ENCODE data around the gene BACH2. TPM values are rescaled to one million over a fixed set of nuclear protein-coding genes. Genes with fewer than 3 reads are reported as not detected.
A peak's percentile ranks its signal among the peaks of the same experiment; 100 is the strongest.
"Not testable (repeated sequence)": the region's sequence is repeated elsewhere in the genome, so short reads cannot be mapped to it uniquely, and the experiment has no call there.

Gene BACH2
- total and polyA plus RNA-seq, 7 donors, result under 0.01 to 5.6 (median 1.4) TPM

- Histone ChIP-seq H3K27ac (no peak overlapping the region), H3K36me3 (no peaks in the 10 kb centered on the region), H3K9me3 (no peaks in the 10 kb centered on the region), H3K4me3 (no peak overlapping the region), H3K27me3 (no peaks in the 10 kb centered on the region), H3K4me1 (peaks cover 0 to 7% (median 1%) of the 10 kb centered on the region in 4 donors)
- intact Hi-C loops (cut with DNase I), result no loop called here
- DNase-seq, result no peak
- TF ChIP-seq POLR2AphosphoS5 (IDR thresholded peaks at IDR 0.05) (no peak), CTCF (IDR thresholded peaks at IDR 0.05) (no peak), EP300 (IDR thresholded peaks at IDR 0.05) (no peak), POLR2A (IDR thresholded peaks at IDR 0.05) (no peak)
- 82 to 87% methylated on average over 3 of the region's 3 CpGs for WGBS, 2 donors
Observed at GRCh38 chr6:89974834-89975233, 321.8 kb downstream of the BACH2 start.

- no peak for DNase-seq
- intact Hi-C loops (cut with DNase I), result no loop called here
- Histone ChIP-seq H3K9me3 (no peaks in the 10 kb centered on the region), H3K27ac (no peak overlapping the region), H3K27me3 (no peaks in the 10 kb centered on the region), H3K4me3 (no peak overlapping the region), H3K36me3 (no peaks in the 10 kb centered on the region), H3K4me1 (peaks cover 0 to 3% (median 0%) of the 10 kb centered on the region in 4 donors)
- TF ChIP-seq POLR2AphosphoS5 (IDR thresholded peaks at IDR 0.05), result no peak
- TF ChIP-seq CTCF (IDR thresholded peaks at IDR 0.05), result no peak
- TF ChIP-seq POLR2A (IDR thresholded peaks at IDR 0.05), result no peak
- TF ChIP-seq EP300 (IDR thresholded peaks at IDR 0.05), result no peak
- WGBS, 2 donors, result 92 to 96% methylated on average over 9 of the region's 9 CpGs
Observed at GRCh38 chr6:89972025-89972381, 324.6 kb downstream of the BACH2 start.

GRCh38 chr6:89971338-89972024, 325.2 kb downstream of the BACH2 start:
- H3K27ac ChIP-seq, DNase-seq, H3K4me1 ChIP-seq, H3K27me3 ChIP-seq, H3K9me3 ChIP-seq, H3K4me3 ChIP-seq, H3K36me3 ChIP-seq: not testable (repeated sequence)
- intact Hi-C loops (cut with DNase I), result loop anchor here (2.0 kb wide), 1 partner anchor 323 kb away; no protein-coding TSS in a partner anchor
- WGBS, 2 donors, result 87 to 89% methylated on average over 9 of the region's 9 CpGs

- intact Hi-C loops (cut with DNase I), result loop anchor here (1.0 to 2.0 kb wide), 3 partner anchors 324 to 509 kb away; no protein-coding TSS in a partner anchor
- Histone ChIP-seq H3K4me3 (no peak overlapping the region), H3K36me3 (no peaks in the 10 kb centered on the region), H3K9me3 (no peaks in the 10 kb centered on the region), H3K4me1 (peaks cover 0 to 3% (median 0%) of the 10 kb centered on the region in 4 donors), H3K27me3 (no peaks in the 10 kb centered on the region), H3K27ac (no peak overlapping the region)
- no peak for TF ChIP-seq POLR2A (IDR thresholded peaks at IDR 0.05)
- peak; percentile 17 to 56 (median 56) for TF ChIP-seq CTCF (IDR thresholded peaks at IDR 0.05)
- WGBS, 2 donors, result 25 to 44% methylated on average over 8 of the region's 8 CpGs
- DNase-seq, result no peak
Observed at GRCh38 chr6:89970609-89971337, 325.9 kb downstream of the BACH2 start.

- Histone ChIP-seq H3K4me3 (no peak overlapping the region), H3K27ac (no peak overlapping the region), H3K4me1 (peaks cover 0 to 3% (median 0%) of the 10 kb centered on the region in 4 donors), H3K27me3 (no peaks in the 10 kb centered on the region), H3K9me3 (no peaks in the 10 kb centered on the region), H3K36me3 (no peaks in the 10 kb centered on the region)
- no peak for DNase-seq
- WGBS, 2 donors, result 72 to 90% methylated on average over 7 of the region's 7 CpGs
- intact Hi-C loops (cut with DNase I), result loop anchor here (1.0 to 2.0 kb wide), 3 partner anchors 325 to 509 kb away; no protein-coding TSS in a partner anchor
- TF ChIP-seq CTCF (IDR thresholded peaks at IDR 0.05) (no peak), EP300 (IDR thresholded peaks at IDR 0.05) (no peak), POLR2A (IDR thresholded peaks at IDR 0.05) (no peak), POLR2AphosphoS5 (IDR thresholded peaks at IDR 0.05) (no peak)
Observed at GRCh38 chr6:89970072-89970471, 326.6 kb downstream of the BACH2 start.
